GM18861 (cell line): ENCODE measurements around the gene TEKTIP1.
A peak's percentile ranks its signal among the peaks of the same experiment; 100 is the strongest.

ENCODE experiments used
- ATAC-seq: cut with Tn5 transposase; IDR thresholded peaks from one replicate; pipeline ENCODE4 v1.9.1; 2021; ENCODE audit not compliant: unreplicated experiment

Gene TEKTIP1

DNA sequence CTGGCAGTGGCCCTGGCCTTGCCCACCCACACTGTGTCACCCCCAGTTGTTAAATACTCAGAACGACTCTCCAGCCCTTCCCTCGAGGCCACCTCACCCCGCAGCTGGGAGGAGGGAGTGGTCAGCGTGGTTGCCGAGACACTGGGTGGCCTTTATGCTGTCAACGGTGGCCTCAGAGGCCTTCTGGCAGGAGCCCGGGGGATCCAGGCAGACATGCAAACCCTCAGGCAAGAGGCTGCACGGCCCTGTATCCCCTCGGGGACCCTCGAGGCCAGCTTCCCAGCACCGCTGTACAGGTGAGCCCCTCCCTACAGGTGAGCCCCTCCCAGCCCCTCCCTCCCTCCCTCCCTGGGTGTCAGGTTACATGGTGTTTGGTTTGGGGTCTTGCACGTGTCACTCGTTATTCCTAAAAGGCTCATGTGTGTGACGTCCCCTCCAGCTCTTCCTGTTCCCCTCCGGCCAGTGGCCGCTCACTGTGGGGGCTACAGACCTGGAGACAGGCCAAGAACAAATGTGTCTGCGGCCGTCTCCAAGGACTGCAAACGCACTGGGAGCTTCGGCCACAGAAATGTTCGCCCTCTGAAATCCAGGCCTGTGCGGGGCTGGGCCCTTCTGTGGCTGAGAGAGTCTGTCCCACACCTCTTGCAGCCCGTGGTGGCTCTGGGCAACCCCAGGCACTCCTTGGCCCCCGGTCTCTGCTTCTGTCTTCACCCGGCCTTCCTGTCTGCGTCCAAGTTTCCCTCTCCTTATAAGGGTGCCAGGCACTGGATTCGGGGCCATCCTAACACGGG, at the start of gene TEKTIP1:
Gene TEKTIP1, plus strand, starts transcription at position 210 of the 791 bp plus-strand sequence. Its CDS starts 4 bp downstream, at position 214.
- no peak for ATAC-seq

DNA sequence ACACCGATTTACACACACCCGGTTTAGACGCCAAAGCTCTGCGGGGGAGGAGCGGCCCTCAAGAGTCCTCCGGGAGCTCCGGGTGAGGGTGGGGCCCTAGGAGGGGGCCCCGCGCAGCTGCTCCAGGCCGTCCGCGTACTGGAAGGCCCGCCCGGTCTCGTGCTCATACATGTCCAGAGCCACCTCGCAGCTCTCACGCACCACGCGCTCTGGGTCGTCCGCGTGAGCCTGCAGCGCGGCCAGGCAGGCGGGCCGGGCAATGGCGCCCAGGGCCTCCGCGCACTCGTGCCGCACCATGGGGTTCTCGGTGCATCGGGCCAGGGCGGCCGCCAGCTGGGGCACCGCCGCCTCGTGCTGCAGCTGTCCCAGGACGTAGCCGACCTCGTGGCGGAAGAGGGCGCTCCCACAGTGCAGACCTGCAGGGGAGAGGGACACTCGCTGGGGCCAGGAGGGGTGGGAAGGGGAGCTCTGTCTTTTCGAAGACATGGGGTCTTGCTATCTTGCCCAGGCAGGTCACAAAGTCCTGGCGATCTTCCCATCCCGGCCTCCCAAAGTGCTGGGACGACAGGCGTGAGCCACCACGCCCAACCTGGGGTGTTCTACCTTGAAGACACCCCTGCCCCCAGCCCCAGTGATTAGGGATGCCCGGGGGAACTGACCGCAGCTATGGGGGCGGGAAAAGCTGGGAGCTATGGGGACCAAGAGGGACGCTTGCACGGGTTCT, 47.4 kb upstream of the TEKTIP1 start:
- no peak for ATAC-seq

DNA sequence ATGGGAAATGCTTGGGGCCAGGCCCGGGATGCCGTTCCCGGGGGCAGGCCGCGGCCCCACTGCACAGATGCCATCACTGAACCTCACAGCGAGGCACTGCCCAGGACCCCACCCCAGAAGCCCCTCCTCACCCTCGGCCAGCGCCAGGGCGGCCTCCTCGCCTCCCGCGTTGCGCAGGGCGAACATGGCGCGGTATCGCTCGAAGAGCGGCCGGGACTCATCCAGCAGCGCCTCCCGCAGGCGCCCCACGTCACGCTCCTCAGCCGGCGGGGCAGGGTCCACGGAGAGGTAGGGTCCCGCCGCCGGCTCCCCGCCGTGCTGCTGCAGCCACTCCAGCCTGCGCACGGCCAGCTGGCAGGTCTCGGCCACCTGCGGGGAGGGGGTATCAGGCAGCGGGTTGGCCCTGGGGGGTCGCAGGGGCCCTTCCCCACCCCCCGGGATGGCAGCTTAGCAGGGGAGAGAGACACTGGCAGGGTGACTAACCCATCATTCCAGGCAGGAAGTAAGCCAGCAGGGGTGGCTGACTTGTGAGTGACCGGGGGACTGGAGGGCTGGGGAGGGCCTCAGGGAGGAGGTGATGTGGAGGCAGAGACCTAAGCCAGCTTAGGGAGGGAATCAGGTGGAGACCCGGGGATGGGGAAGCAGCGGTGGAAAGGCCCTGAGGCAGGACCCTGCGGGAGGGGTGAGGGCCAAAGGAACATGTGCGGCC, 46.7 kb upstream of the TEKTIP1 start:
- no peak for ATAC-seq

DNA sequence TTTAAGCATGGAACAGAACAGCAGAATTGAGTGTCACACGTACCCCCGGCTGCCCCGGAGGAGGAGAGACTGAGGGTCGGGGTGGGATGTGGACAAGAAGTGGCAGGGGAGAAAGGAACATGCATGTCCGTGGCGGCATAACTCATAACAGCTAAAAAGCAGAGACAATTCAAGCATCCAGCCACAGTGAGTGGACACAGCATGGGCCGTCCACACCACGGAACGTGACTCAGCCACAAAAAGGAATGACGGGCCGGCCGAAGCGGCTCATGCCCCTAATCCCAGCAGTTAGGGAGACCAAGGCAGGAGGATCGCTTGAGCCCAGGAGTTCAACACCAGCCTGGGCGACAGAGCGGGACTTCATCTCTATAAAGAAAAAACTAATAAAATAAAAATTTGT, 46.1 kb upstream of the TEKTIP1 start:
- ATAC-seq, result no peak

DNA sequence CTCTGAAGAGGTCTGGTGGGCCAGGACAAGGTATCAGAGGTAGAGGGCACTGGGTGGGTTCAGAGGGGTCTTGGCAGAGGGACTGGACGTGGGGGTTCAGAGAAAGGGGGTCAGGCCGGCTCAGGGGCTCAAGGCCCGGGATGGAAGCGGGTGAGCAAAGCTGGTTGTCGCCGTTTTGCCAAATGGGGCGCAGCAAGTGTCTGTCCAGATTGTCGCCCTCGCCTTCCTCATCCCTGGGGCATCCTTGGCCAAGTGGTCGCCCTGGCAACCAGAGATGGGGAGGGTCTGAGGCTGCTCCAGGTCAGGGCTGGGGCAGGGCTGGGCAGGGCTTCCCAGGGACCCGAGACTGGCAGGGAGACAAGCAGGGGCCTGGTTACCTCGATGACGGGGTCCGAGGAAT, 45.3 kb upstream of the TEKTIP1 start:
- no peak for ATAC-seq

DNA sequence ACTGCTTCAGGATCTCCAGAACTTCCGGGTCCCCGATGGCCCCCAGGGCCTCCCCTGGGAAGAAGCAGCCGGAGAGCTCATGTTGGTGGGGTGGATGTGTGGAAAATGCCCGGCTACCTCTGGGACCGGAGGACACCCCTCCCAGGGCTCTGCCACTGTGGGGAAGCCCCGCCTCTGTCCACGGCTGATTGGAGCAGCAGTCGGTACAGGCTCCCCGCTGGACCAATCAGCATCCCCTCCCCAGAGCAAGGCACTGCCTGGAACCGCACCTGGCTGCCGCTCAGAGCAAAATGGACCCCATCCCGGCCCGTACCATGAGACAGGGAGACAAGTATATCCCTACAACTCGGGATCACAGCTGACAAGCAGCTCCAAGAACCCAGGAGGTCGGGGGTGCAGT, 44.9 kb upstream of the TEKTIP1 start:
- no peak for ATAC-seq

DNA sequence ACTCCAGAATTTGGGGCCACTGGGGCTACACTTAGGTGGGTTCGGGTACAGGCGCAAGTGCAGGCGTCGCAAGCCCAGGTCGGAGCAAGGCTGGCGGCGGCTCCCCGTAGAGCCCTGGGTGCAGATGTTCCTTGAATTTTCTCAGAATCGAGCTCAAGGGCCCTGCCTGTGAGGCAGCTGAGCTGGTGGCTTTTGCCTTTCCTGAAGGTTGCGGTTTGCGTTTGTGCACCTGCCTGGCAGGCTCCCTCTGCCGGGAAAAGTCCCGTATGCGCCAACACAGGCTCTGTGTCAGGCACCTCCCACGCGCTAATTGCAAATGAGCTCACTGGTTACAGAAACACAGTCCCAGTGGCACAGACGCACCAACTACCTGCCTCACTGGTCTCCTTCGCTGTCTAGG, 44.4 kb upstream of the TEKTIP1 start:
- no peak for ATAC-seq

DNA sequence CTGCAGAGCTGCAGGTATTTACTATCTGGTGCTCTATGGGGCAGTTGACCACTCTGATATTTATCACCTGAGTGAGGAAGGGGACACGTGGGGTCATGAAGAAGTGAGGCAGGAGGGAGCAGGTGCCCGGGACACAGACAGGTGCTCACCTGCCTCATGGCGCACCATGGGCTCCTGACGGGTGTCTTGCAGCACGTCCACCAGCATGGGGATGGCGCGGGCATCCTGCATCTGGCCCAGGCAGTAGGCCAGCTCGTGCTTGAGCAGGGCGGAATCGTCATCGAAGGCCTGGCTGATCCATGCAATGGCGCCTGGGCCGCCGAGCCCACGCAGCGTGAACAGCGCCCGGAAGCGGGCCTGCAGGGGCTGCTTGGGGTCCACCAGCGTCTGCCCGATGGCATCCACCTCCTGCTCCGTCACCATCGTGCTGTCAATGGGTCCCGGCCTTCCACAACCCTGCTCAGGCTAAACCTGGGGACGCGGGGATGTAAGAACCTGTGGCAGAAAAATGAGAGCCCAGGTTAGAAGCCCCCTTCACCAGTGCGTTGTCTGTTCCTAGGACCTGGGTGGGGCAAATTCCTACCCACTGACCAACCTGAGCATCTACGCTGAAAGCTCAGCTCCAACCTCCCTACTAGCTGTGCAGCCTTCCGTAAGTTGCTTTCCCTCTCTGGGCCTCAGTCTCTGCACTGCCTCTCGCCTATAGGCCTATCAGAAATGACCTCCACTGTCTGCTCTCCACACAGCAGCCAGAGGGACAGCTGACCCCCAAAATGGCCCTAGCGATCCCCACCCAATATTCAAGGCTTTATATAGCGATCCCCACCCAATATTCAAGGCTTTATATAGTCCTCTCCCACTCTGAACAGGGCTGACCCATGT, 42.3 kb upstream of the TEKTIP1 start:
- no peak for ATAC-seq

DNA sequence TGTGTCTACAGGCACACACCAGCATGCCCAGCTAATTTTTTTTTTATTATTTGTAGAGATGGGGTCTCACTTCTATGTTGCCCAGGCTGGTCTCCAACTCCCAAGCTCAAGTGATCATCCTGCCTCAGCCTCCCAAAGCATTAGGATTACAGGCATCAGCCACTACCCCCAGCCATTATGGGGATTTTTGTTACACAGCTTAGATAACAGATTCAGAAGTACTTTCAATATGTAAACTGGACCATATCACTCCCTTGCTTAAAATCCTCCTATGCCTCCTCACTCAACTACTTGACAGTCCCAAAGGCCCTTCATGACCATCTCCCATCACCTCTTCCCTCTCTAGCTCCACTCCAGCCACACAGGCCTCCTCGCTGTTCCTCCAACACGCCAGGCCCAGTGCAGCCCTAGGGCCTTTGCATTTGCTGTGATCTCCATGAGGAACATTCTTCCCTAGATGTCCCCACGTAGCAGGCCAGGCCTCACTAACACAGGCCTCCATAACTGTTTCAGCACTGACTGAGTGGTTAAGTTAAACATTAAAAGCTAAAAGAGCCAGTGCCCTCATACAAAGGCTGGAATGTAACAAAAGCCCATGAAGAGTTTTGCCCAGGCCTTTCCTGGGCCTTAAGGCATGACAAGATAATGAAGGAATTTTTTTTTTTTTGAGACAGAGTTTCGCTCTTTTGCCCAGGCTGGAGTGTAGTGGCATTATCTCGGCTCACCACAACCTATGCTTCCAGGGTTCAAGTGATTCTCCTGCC, 41.0 kb upstream of the TEKTIP1 start:
- no peak for ATAC-seq

DNA sequence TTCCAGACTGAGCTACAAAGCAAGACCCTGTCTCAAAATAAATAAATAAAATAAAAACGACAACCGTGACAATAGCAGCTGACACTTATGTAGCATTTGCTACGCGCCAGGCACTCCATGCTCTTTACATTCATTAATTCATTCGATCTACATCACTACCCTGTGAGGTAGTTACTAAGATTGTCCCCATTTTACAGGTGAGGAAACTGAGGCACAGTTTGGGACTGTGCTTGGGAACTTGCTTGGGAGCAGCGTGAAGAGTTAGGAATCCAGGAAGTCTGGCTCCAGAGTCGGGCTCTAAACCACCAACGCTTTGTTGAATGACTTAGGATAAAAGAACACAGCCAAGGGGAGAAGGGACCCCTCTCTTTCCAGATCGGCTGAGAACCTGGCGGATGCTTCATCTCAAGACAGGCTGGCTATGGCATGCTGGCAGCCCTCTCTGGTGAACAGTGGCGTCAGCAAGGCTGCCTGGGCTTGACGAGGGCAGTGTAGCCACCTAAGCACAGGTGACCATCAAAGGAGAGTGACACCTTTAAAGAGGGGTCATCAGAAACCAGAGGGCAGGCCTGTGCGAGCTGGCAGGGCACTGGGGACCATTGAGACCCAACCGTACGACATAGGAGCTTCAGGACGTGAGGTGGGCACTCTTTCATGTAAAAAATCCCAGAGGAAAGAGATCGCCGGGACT, 39.1 kb upstream of the TEKTIP1 start:
- no peak for ATAC-seq

DNA sequence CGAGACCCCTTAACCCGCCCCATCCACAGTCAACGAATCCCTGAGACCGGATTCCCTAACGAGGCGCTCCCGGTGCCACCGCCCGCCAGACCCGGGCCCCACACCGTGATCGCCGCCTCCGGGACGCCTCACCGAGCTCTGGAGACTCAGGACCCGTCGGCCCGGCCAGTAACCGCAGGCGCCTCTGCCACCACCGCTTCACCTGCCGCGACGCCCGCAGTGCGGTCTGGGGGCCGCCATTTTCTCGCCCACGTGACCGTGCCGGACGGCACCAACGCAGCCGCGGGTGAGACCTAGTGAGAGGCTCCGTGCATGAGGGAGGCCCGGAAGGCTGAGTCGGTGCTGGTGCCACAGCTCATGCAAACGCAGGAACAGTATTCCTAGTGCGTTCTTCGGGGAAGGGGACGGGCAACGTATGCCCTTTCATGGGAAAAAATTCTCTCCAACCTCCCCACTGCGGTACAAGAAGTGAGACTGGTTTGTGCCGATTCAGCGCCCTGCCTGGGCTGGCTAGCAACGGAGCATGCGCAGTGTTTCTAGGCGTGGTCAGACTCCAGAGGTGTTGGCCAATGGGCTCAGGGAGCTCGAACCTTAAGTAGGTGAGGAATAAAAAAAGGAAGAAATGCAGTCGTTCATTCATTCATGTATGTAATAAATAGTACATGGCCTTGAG, 38.4 kb upstream of the TEKTIP1 start, which contains the start of gene DOHH:
Gene DOHH, minus strand, starts transcription at position 246 of the 673 bp plus-strand sequence. CDS start 3,860 bp downstream, outside the sequence.
- ATAC-seq, result peak; percentile 77

DNA sequence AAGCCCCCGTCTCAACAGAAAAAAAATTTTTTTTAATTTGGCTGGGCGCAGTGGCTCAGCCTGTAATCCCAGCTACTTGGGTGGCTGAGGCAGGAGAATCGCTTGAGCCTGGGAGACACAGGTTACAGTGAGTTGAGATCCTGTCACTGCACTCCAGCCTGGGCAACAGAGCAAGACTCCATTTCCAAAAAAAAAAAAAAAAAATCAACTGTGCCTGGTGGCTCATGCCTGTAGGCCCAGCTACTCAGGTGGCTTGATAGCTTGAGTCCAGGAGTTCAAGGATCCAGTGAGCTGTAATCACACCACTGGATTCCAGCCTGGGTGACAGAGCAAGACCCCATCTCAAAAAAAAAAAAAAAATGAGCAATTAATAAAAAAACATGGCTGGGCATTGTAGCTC, 37.2 kb upstream of the TEKTIP1 start:
- no peak for ATAC-seq

DNA sequence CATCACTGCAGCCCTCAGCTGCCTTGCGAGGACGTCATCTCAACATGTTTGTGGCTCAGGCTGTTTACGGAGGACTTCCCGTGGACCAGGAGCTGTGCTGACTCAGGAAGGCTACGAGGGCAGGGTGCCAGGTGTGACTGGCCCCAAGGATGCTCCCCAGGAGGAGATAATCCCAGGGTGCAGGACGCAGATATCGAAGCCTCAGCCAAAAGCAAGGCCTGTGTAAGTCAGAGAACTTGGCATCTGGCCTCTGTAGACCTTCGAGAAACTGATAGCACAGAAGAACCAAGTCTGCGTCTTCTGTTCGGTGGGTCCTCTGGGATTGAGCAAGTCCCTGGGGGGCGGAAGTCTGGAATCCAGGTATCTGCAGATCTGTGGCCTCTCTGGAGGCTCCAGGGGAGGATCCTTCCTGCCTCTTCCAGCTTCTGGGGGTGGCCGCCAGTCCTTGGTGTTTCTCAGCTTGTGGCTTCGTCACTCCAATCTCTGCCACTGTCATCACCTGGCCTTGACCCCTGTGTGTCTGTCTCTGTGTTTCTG, 35.9 kb upstream of the TEKTIP1 start:
- no peak for ATAC-seq

DNA sequence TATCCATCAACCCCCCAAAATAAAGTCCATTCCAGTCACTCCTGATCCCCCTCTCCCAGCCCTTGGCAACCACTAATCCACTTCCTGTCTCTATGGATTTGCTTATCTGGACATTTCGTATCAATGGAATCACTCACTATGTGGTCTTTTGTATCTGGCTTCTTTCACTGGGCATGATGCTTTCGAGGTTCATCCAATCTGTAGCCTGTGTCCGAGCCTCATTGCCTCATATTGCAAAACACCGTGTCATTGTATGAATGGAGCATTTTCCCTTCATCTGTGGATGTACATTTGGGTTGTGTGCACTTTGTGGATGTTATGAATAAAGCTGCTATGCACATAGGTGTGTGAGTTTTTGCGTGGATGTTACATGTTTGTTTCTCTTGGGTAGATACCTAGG, 34.2 kb upstream of the TEKTIP1 start:
- no peak for ATAC-seq

DNA sequence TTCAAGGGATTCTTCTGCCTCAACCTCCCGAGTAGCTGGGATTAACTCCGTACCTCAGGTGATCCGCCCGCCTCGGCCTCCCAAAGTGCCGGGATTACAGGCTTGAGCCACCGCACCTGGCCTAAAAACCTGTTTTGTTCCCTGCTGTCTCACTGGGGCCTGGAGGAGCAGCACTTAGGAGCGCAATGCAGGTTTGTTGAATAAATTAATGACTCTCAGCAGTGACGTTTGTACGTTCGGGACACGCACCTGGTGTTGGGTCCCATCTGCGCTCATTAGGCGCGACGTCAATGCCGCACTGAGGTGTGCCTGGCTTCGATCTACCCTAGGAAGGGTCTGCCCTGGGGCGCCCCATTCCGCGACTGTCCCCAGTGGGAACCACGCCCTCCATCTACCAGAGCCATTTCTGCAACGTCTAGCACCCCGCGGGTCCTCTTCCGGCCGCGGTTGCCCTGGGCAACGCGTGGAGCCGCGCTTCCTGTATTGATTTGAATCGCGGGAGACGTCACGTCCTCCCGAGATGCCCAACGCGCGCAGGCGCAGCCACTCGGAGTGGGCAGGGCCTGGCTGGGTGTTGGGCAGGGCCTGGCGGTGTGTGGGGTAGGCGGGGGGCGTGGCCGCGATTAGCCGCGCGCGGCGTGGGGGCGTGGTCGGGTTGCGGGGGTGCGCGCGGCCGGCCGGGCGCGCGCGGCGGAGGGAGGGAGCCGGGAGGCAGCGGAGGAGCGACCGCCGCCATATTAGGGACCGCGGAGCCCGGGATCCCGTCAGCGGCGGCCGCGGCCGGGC, 33.2 kb upstream of the TEKTIP1 start, which contains the start of gene FZR1:
Gene FZR1, plus strand, starts transcription at position 714 of the 786 bp plus-strand sequence. CDS start 16,679 bp downstream, outside the sequence.
- peak; percentile 84 for ATAC-seq

DNA sequence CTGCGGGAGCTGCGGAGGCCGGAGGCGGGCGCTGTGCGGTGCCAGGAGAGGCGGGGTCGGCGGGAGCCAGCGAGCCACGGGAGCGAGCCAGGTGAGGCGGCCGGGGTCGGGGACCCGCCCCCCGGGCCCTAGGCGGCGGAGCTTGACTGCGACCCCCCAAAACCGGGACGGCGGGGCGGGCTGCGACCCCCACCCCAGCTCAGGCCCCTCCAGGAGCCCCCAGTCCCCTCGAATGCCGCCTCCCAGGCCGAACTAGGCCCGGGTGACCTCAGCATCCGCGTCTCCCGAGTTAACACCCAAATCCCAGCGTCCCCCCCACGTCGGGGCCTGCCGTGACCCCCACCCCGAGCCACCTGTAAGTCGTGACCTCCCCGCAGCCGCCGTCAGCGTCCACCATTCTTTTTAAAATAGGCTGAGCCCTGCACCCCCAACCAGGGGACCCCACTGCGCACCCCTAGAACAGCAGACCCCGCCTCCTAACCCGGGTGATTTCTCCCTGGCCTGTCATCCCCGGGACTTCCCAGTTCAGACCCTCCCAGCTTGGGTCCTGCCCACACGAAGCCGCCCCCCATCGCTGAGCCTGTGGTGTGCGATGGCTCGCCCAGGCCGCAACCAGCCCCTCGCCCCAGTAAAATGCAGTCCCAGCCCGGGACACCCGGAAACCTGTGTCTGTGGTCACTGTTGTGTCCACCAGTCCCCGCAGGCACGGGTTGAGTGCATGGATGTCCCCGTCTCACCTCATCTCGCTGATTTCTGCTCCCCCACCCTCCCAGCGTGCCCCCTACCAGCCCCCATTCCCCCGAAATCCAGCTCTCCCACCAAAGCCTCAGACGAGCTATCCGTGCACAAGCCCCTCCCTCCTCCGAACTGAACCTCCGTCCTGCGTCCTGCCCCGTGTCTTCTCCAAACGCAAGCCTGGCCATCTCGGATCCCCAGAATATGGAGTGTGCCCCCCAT, 32.3 kb upstream of the TEKTIP1 start:
- ATAC-seq, result no peak
